SKM-1 (cell line): ENCODE data around the gene PARM1.
"Not testable (repeated sequence)": the region's sequence is repeated elsewhere in the genome, so short reads cannot be mapped to it uniquely, and the experiment has no call there.

Experiments used
- DNase-seq: peaks from one replicate; lab custom pipeline; 2025; ENCODE audit not compliant: unreplicated experiment; lab: John Stamatoyannopoulos, UW

The PARM1 gene

GRCh38 chr4:74982546-74983252 lies 49.8 kb downstream of the PARM1 start:
- DNase-seq: no peak

- DNase-seq: no peak
These were observed 50.3 kb downstream of the PARM1 start for GRCh38 chr4:74983253-74983635.

GRCh38 chr4:74990276-74990875 lies 57.5 kb downstream of the PARM1 start:
- DNase-seq: no peak

- not testable (repeated sequence) for DNase-seq
These were observed 61.5 kb downstream of the PARM1 start for GRCh38 chr4:74994436-74994835.

DNA sequence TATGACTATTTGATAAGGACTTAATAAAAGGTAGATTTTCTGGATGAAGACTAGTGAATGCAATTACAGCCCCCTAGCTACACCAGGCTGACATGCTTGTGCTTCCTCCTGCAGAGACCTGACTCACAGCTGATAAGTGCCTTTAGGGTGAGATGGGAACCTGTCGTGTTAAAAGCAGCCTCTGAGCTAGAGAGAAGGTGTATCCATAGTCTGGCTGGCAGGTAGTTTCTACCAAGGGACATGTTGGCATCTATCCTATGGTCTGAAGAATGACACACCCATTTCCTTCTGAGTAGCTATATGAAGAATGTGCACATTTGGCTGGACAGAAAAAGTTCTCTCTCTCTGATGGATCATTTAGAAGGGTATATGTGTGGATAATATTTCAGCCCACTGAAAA lies 64.1 kb downstream of the PARM1 start:
- DNase-seq: no peak

GRCh38 chr4:74997948-74998729 lies 65.2 kb downstream of the PARM1 start:
- no peak for DNase-seq

DNA sequence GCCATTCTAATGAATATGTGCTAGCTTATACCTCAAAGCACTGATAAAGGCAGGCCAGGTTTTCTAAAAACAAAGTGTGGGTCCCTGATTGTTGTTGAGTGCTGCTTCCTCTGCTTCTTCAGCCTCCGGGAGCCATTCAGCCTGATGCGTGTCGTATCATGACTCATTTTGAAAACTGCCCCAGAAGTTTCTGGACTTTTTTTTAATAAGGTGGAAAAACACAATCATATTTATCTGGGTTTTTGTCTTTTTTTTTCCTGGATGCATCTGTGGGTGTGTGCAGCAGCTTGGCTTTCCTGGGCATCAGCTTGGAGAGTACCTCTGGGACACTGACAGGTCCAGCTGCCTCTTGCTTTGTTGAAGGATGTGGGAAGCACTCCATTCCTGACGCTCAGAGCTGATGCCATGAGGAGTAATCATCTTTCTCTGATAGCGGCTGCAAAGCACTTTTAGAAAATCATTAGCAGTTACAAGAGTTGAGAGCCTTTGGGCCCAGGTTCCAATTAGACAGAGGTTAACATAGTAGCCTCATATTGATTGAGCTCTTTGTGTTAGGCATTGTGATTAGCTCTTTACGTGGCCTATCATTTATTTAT lies 66.9 kb downstream of the PARM1 start:
- no peak for DNase-seq

DNA sequence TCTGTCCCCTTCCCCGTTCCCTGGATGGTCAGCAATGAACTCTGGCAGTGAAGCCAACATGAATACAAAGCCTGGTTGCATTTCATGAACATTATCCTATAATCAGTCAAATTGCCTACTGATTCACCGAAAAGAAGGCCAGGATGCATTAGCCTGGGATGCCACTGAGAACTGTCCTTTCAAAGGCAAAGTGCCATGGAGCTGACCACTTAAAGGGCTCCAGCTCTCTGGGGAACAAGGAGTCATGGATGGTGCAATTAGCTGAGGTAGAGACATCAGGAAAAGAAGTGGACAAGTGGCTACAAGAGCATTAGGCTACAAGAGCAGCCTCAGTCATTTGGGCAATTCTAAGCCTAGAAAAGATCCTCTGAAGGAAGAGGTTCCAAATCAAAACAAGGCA lies 69.0 kb downstream of the PARM1 start:
- no peak for DNase-seq

- no peak for DNase-seq
These were observed 69.5 kb downstream of the PARM1 start for GRCh38 chr4:75002381-75002780.

DNA sequence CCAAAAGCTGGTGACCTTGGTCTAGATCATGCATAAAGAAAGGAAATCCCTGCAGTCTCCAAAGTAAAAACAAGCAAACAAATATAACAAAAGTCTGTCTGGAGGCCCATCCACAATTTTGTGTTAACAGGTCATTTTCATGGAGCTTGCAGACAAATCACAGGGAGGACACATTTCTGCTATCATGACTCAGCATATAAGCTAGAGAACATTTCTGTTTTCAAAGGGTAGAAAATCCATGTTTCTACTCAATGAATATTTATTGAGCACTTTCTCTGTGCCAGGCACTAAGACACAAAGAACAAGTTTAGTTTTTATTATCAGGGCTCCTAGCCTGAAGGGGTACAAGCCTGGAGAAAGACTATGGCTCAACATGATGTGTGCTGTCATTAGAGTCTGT lies 71.1 kb downstream of the PARM1 start:
- DNase-seq: no peak

DNA sequence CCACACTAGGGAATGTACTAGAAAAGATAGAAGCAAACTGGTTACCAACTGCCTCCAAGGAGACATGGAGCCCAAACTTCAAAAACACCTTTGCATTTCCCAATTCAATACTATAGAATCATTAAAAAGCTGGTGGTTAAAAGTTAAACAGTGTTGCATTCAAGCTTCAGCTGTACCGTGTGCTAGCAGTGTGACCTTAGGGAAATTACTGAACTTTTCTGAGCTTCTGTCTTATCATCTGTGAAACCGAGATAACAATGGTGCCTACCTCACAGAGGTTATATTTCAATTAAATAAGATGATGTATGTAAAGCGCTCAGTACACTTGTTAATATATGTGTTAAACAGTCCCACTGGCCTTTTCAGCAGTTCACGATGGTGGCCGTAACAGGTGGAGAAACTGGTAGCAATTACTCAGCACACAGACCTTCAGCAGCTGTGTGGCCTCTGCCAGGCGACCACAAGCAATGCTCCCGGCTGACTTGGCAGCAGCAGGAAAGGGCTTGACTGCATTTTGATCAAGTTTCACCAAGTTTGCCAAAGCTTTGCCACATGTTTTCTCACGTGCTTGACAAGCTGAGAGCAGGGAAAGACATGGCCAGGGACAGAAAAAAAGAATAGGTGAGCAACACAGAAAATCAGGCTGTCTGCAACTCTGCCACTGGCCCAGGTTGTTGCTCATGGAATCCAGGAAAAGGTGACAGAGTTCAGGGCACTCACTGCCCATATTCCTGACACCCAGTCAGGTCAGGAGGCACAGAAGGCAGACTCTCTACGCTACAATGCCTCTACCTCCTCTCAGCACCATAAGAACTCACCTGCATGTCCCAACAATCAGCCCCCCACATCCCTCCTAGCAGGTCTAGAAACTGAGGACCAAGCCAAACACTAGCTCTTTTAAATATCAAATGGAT lies 72.1 kb downstream of the PARM1 start:
- no peak for DNase-seq

- no peak for DNase-seq
These were observed 72.8 kb downstream of the PARM1 start for GRCh38 chr4:75005727-75006126.

DNA sequence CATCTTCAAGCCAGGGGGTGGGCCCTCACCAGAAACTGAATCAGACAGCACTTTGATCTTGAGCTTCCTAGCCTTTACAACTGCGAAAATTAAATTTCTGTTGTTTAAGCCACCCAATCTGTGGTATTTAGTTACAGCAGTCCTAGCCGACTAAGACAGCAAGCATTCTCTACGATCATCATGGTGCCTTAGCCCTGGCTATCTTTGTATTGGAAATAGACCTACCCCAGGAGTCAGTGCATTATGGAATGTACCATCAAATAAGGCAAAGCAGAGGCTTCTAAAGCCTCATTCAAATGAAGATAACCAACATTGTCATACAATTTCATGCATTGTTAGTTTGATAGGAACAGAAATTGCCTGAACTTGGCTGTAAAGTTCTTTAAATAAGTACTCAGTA lies 75.0 kb downstream of the PARM1 start:
- no peak for DNase-seq

GRCh38 chr4:75009138-75009537 lies 76.2 kb downstream of the PARM1 start:
- DNase-seq: no peak

DNA sequence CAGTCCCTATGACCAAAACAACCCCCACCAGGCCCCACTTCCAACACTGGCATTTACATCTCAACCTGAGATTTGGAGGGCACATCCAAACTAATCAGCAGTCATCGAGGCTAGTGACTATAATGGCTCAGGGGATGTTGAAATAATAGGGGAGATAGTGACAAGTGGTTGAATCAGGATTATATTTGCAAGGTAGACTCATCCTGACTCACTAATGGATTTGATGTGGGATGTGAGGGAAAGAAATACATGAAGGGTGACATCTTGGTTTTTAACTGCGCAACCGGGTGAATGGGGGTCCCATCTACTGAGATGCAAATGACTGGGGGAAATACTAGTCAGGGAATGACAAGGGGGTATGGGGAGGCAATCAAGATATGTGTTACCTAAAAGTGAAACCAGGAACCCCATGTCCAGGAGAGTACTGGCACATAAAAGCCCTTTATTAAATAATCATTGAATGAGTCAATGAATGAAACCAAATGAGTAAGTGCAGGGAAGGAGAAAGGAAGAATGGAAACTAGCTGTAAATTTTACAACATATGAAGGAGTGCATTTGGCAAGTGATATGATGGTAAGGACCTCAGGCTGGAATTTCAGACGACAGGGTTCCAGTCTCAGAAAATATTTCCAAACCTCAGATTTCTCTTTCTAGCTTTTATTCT lies 78.3 kb downstream of the PARM1 start:
- DNase-seq: no peak

DNA sequence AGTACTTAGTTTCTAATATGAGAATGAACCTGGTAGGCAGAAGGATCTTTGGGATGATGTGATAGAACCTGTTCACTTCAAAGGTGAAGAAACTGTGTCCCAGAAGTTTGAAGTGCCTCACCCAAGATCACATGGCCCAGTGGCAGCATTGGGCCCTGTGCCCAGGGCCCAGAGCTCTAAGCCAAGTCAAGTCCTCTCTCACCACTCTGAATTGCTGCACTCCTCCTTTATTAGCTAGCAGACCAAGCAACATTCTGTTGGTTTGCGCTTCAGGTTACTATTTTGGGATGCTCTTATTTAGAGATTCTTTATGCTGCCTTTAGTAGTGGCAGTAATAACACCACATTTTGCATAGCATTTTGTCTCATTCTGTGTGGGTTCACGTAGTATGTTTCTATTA lies 82.7 kb downstream of the PARM1 start:
- DNase-seq: no peak

DNA sequence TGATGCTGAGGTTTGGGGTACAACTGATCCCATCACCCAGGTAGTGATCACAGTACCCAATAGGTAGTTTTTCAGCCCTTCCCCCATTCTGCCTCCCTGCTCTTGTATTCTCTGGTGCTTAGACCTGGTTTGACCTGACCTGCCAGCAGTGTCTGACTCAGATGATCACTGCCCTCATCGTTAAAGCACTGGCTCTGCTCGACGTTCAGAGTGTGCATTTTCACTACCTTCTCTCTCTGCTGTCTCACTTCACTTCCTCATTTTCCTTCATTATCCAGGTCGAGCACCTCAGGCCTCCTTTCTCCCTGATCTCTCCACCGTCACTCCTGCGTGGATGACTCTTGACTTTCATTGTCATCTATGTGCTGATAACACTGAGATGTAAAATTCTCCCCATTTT lies 83.6 kb downstream of the PARM1 start:
- DNase-seq: no peak

DNA sequence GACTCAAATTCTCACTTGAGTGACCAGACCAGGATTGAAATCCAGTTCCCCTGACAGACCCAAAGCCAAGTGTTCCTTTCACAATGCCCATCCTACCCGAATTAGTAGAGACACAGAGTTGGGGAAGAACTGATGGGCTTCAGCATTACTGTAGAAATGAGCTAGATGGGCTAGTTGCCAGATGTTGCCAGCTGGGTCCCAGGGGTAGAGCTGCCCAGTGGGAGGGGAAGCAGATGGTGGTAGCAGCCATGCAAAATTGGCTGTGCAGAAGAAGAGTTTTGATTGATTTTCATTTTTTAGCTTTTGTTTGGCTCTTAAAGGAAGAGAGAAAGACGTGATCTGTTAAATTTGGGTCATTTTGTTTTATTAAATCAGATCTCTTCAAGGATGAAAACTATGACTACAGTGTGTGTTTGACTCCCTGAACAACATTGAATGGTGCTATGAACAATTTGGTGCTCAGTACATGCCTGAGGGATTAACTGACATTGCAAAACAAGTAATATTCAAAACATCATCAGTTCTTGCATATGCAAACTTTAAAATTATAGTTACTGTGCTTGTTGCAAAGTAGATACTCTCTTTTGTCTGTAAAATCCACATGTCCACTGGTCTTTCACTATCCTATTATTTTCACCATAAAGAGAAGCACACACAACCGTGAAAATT lies 86.0 kb downstream of the PARM1 start:
- DNase-seq: no peak

GRCh38 chr4:75025431-75025830 lies 92.5 kb downstream of the PARM1 start:
- no peak for DNase-seq
